Mesenchymal stem cell (in vitro differentiated cells and primary cell): ENCODE measurements around the gene UNC93B1.

ENCODE experiments used
- DNase-seq: peaks from one replicate; pipeline ENCODE4 v3.0.0-alpha.2; 2013
- H2AFZ ChIP-seq: one replicate; pipeline ENCODE4 v1.6.1; 2013; ENCODE audit warnings: low read depth, mild to moderate bottlenecking, control low read depth, inconsistent platforms, low read length, moderate library complexity
- H2AK5ac ChIP-seq: 2 replicates; pipeline ENCODE4 v1.6.1; 2013; ENCODE audit warnings: low read length, moderate library complexity, mild to moderate bottlenecking, inconsistent platforms; ENCODE audit not compliant: severe bottlenecking
- H2BK120ac ChIP-seq: one replicate; pipeline ENCODE4 v1.6.1; 2013; ENCODE audit warnings: low read depth, mild to moderate bottlenecking, inconsistent platforms, low read length, moderate library complexity
- H2BK12ac ChIP-seq, 2 experiments: one replicate each; pipeline ENCODE4 v1.6.1; 2013; ENCODE audit warnings: inconsistent platforms in 2 of 2, low read length in 2 of 2, mild to moderate bottlenecking in 2 of 2, moderate library complexity in 2 of 2, control low read depth in 1 of 2
- H2BK15ac ChIP-seq: one replicate; pipeline ENCODE4 v1.6.1; 2013; ENCODE audit warnings: mild to moderate bottlenecking, low read depth, inconsistent platforms; ENCODE audit not compliant: poor library complexity, severe bottlenecking
- H2BK5ac ChIP-seq: 2 replicates; pipeline ENCODE4 v1.6.1; 2013; ENCODE audit warnings: low read depth, mild to moderate bottlenecking, low read length, control low read depth, inconsistent platforms; ENCODE audit not compliant: poor library complexity, severe bottlenecking
- H3K14ac ChIP-seq, 2 experiments: one replicate each; pipeline ENCODE4 v1.6.1; 2013; ENCODE audit warnings: inconsistent platforms in 2 of 2, low read length in 2 of 2, control low read depth in 1 of 2, mild to moderate bottlenecking in 1 of 2, moderate library complexity in 1 of 2
- H3K18ac ChIP-seq, 2 experiments: one replicate each; pipeline ENCODE4 v1.6.1; 2013; ENCODE audit warnings: inconsistent platforms in 2 of 2, low read length in 2 of 2, control low read depth in 1 of 2, low read depth in 1 of 2, mild to moderate bottlenecking in 1 of 2
- H3K23ac ChIP-seq, 2 experiments: one replicate each; pipeline ENCODE4 v1.6.1; 2013; ENCODE audit warnings: inconsistent platforms in 2 of 2, low read length in 2 of 2, mild to moderate bottlenecking in 2 of 2, moderate library complexity in 2 of 2, control low read depth in 1 of 2
- H3K27ac ChIP-seq: 2 replicates; pipeline ENCODE4 v1.5.1; 2013; ENCODE audit warnings: mild to moderate bottlenecking, moderate library complexity, low read length, control low read depth, inconsistent platforms; ENCODE audit not compliant: poor library complexity, severe bottlenecking
- H3K27me3 ChIP-seq, 2 experiments: 2 replicates each; pipeline versions ENCODE4 v1.6.1 to v1.7.0; 2013; ENCODE audit warnings: low read length in 2 of 2, mild to moderate bottlenecking in 2 of 2, moderate library complexity in 2 of 2, control low read depth in 1 of 2, inconsistent platforms in 1 of 2; ENCODE audit not compliant: control insufficient read depth in 1 of 2, insufficient read depth in 1 of 2
- H3K36me3 ChIP-seq, 2 experiments: 2 replicates each; pipeline versions ENCODE4 v1.6.1 to v1.7.0; 2013; ENCODE audit warnings: low read length in 2 of 2, control low read depth in 1 of 2, inconsistent platforms in 1 of 2, low read depth in 1 of 2, mild to moderate bottlenecking in 1 of 2; ENCODE audit not compliant: insufficient read depth in 2 of 2, control insufficient read depth in 1 of 2
- H3K4ac ChIP-seq, 2 experiments: one replicate each; pipeline ENCODE4 v1.6.1; 2013; ENCODE audit warnings: inconsistent platforms in 2 of 2, low read length in 2 of 2, mild to moderate bottlenecking in 2 of 2, moderate library complexity in 2 of 2, control low read depth in 1 of 2, low read depth in 1 of 2
- H3K4me1 ChIP-seq: 2 replicates; pipeline ENCODE4 v1.6.1; 2013; ENCODE audit warnings: low read depth, low read length, control low read depth; ENCODE audit not compliant: control insufficient read depth, insufficient read depth
- H3K4me2 ChIP-seq: 2 replicates; pipeline ENCODE4 v1.6.1; 2013; ENCODE audit warnings: low read length, mild to moderate bottlenecking, inconsistent platforms; ENCODE audit not compliant: poor library complexity, severe bottlenecking
- H3K4me3 ChIP-seq, 2 experiments: 2 replicates each; pipeline versions ENCODE4 v1.5.1 to v1.7.0; 2013; ENCODE audit warnings: low read length in 2 of 2, mild to moderate bottlenecking in 2 of 2, control low read depth in 1 of 2, low read depth in 1 of 2; ENCODE audit not compliant: insufficient read depth in 1 of 2
- H3K79me1 ChIP-seq: replicated peaks from 2 replicates; pipeline ENCODE4 v1.6.1; 2013; ENCODE audit warnings: mild to moderate bottlenecking, control low read depth, low read length, inconsistent platforms; ENCODE audit not compliant: poor library complexity, severe bottlenecking
- H3K9ac ChIP-seq: 2 replicates; pipeline ENCODE4 v1.7.0; 2013; ENCODE audit warnings: mild to moderate bottlenecking, low read length, moderate library complexity
- H3K9me3 ChIP-seq: 2 replicates; pipeline ENCODE4 v1.7.0; 2013; ENCODE audit warnings: mild to moderate bottlenecking, low read length; ENCODE audit not compliant: control insufficient read depth
- H4K8ac ChIP-seq: one replicate; pipeline ENCODE4 v1.6.1; 2013; ENCODE audit warnings: inconsistent platforms, mild to moderate bottlenecking, low read length, moderate library complexity
- H4K91ac ChIP-seq: one replicate; pipeline ENCODE4 v1.6.1; 2013; ENCODE audit warnings: mild to moderate bottlenecking, low read length, inconsistent platforms
- WGBS: methylation state at CpG from one replicate; pipeline ENCODE4 v1.1.7; 2013; ENCODE audit warnings: mixed read lengths; 5-methylcytosine and 5-hydroxymethylcytosine counted together

UNC93B1 gene

DNA sequence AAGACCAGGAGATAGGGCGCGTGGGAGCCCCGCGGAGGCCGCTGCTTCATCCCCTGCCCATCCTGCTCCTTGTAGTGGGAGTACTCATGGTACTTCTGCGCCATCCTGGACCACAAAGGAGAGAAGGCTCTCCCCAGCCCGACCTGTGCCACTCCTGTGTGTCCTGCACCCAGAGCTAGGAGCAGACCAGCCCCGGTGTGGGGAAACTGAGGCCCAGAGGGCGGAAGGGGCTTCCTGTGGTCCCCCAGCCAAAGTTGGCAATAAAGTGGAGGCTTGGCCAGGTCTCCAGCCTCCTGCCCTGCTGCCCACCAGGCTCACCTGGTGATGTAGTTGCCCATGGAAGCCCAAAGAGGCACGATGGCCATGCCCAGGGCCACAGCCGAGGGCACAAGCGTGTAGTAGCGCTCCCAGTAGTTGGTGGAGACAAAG, 4.7 kb downstream of the UNC93B1 start:
- 99% methylated on average over 13 of the region's 13 CpGs for WGBS
- Histone ChIP-seq H2AK5ac (no peak overlapping the region), H2BK12ac (no peak overlapping the region), H3K27ac (no peak overlapping the region), H2BK120ac (no peak overlapping the region), H4K8ac (no peak overlapping the region), H3K27me3 (no peaks in the 10 kb centered on the region), H3K4me3 (no peak overlapping the region), H3K4ac (no peak overlapping the region), H2BK5ac (no peak overlapping the region), H3K79me1 (no peaks in the 10 kb centered on the region), H3K4me2 (no peak overlapping the region), H3K14ac (no peak overlapping the region), H4K91ac (no peak overlapping the region), H3K9ac (no peak overlapping the region), H2BK15ac (no peak overlapping the region), H3K4me1 (peaks cover 13% of the 10 kb centered on the region), H3K23ac (no peak overlapping the region), H2AFZ (no peak overlapping the region), H3K36me3 (peaks cover 0 to 30% of the 10 kb centered on the region in 2 experiments), H3K18ac (no peak overlapping the region), H3K9me3 (no peaks in the 10 kb centered on the region)
- no peak for DNase-seq

DNA sequence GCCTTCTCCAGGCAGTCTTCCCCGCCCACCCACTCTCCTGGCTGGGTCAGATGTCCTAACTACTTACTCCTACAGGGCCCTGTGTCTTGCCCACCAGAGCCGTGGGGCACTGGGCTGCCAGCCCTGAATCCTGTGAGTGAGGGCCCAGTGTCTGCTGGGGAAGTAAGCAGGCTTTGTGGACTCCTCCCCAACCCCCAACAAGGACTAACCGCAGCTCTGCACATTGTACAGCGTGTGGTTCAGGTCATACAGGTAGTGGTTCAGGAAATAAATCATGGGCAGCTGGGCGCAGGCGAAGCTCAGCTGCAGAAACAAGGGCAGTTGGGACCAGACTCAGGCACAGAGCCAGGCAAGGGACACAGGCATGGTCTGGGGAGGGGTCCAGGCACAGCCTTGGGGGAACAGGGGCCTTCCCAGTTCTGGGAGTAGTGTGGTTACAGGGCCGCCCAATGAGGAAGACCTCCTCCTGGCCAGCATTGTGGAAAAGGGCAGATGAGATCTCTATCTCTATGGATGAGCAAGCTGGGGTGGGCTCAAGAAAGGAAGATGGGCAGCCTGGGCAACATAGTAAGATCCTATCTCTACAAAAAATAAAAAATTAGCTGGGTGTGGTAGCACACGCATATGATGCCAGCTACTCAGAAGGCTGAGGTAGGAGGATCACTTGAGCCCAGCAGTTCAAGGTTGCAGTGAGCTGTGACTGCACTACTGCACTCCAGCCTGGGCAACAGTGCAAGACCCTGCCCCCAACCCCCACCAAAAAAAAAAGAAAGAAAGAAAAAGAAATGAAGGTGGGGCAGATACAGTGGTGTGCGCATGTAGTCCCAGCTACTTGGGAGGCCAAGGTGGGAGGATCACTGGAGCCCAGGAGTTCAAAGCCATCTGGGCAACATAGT, 5.5 kb downstream of the UNC93B1 start:
- WGBS, result 91% methylated on average over 7 of the region's 9 CpGs

DNA sequence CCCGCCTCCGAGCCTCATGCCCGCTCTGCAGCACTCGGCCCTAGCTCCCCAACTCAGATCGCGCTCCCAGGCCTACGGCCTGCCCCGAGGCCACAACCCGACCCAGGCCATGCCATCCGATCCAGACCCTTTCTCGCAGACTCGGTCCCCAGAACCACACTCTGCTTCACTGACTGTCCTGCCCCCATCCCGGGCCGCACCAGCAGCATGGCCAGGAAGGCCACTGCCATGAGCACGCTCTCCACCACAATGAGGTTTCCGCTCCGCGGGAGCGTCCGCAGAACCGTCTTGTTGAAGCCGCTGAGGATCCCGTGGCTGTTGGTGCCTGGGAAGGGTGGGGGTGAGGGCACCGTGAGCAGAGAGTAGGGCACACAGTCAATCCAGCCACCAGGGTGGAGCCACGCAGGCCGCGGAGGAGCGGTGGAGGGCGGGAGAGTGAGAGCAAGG, 6.4 kb downstream of the UNC93B1 start:
- Histone ChIP-seq H2BK120ac (no peak overlapping the region), H3K4ac (no peak overlapping the region), H2AK5ac (no peak overlapping the region), H3K79me1 (no peaks in the 10 kb centered on the region), H3K9me3 (no peaks in the 10 kb centered on the region), H3K27me3 (no peaks in the 10 kb centered on the region), H2BK12ac (no peak overlapping the region), H3K4me3 (no peak overlapping the region), H2BK5ac (no peak overlapping the region), H3K23ac (no peak overlapping the region), H3K4me1 (peaks cover 3% of the 10 kb centered on the region), H4K8ac (no peak overlapping the region), H4K91ac (peak overlapping the region; percentile 43), H3K14ac (no peak overlapping the region), H3K36me3 (peaks cover 0 to 30% of the 10 kb centered on the region in 2 experiments), H3K27ac (no peak overlapping the region), H2AFZ (no peak overlapping the region), H3K18ac (no peak overlapping the region), H3K9ac (no peak overlapping the region), H3K4me2 (no peak overlapping the region), H2BK15ac (no peak overlapping the region)
- DNase-seq, result no peak
- 97% methylated on average over 25 of the region's 29 CpGs for WGBS

More for the DNA sequence above, 5.5 kb downstream of the UNC93B1 start:
- no peak overlapping the region for H4K91ac ChIP-seq
- H3K4me1 ChIP-seq, result peaks cover 11% of the 10 kb centered on the region
- H3K79me1 ChIP-seq, result no peaks in the 10 kb centered on the region
- no peak overlapping the region for H2BK15ac ChIP-seq
- H3K23ac ChIP-seq, result no peak overlapping the region
- H3K9ac ChIP-seq, result no peak overlapping the region
- no peak overlapping the region for H3K4ac ChIP-seq
- no peak overlapping the region for H4K8ac ChIP-seq
- H3K27me3 ChIP-seq, result no peaks in the 10 kb centered on the region
- H3K4me2 ChIP-seq, result no peak overlapping the region
- no peak overlapping the region for H2AK5ac ChIP-seq
- H3K4me3 ChIP-seq, result no peak overlapping the region
- H2BK5ac ChIP-seq, result no peak overlapping the region
- no peak overlapping the region for H2BK120ac ChIP-seq
- no peak overlapping the region for H3K27ac ChIP-seq
- no peak overlapping the region for H3K18ac ChIP-seq
- no peaks in the 10 kb centered on the region for H3K9me3 ChIP-seq
- no peak overlapping the region for H3K14ac ChIP-seq
- no peak overlapping the region for H2BK12ac ChIP-seq
- peaks cover 0 to 30% of the 10 kb centered on the region in 2 experiments for H3K36me3 ChIP-seq
- H2AFZ ChIP-seq, result no peak overlapping the region
- no peak for DNase-seq

DNA sequence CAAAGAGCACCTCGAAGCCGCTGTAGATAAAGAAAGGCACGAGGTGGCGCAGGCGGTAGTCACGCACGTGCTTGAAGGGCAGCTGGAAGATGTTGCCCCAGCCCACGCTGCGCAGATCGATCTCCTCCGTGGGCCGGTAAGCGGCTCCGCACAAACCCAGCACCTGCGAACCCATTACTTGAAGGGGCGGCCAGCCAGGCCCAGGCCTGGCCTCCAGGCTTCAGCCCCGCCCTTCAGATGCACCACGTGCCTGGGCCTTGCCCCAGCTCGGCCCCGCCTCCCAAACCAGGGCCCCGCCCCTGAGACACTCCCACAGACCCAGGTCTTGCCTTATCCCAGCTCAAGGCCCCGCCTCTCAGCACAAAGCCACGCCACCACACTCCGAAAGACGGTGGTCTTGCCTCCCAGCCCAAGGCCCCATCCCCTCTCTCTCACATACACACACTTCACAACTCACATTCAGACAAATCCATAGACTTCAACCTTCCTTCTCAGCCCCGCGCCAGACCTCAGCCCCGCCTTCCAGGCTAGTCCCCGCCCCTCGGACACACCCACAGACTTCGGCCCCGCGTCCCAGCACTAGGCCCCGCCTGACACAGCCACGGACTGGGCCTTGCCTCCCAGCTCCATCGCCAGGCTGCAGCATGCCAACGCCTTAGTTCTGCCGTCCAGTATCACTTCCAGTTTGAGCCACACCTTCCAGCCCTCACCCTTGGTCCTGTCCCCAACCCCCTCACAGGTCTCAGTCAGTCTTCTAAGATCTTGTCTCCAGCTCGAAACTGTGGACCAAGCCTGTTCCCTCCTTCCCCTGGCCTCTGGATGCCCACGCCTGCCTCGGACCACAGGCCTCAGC, 7.0 kb downstream of the UNC93B1 start:
- Histone ChIP-seq H3K23ac (no peak overlapping the region), H3K4me3 (no peak overlapping the region), H2AK5ac (no peak overlapping the region), H4K8ac (peak overlapping the region; percentile 43), H3K27ac (no peak overlapping the region), H3K4me2 (no peak overlapping the region), H3K4me1 (peaks cover 2% of the 10 kb centered on the region), H3K9me3 (no peaks in the 10 kb centered on the region), H2BK12ac (no peak overlapping the region), H3K4ac (no peak overlapping the region), H3K27me3 (no peaks in the 10 kb centered on the region), H3K36me3 (peaks cover 0 to 30% of the 10 kb centered on the region in 2 experiments), H3K9ac (no peak overlapping the region), H3K18ac (peak overlapping the region in 1 of 2 experiments; percentile 34), H2BK120ac (no peak overlapping the region), H3K79me1 (no peaks in the 10 kb centered on the region), H2AFZ (peak overlapping the region; percentile 15), H4K91ac (peak overlapping the region; percentile 20), H2BK15ac (no peak overlapping the region), H3K14ac (no peak overlapping the region), H2BK5ac (no peak overlapping the region)
- DNase-seq, result peak; percentile 57
- 47% methylated on average over 41 of the region's 41 CpGs for WGBS
